HepG2 (cell line): ENCODE results near the gene VEGFA. TPM values are rescaled to one million over a fixed set of nuclear protein-coding genes. Genes with fewer than 3 reads are reported as not detected.
A peak's percentile ranks its signal among the peaks of the same experiment; 100 is the strongest.

Experiments used
- ARNT2 ChIP-seq: sonication (generic); formaldehyde crosslinking; IDR thresholded peaks from 2 replicates; pipeline ENCODE4 v1.8.0; 2022; ENCODE audit warnings: mild to moderate bottlenecking, low read depth, missing genetic modification reagents, moderate library complexity
- BCL6 ChIP-seq: IDR thresholded peaks from 2 replicates; pipeline ENCODE4 v1.6.1; 2016; ENCODE audit warnings: missing genetic modification reagents, missing compliant biosample characterization
- CREB1 ChIP-seq, 2 experiments: fragments of 450-650 bp in 1 of 2; IDR thresholded peaks; 2 replicates each; pipeline ENCODE4 v1.6.1; 2016 to 2017; ENCODE audit warnings: control low read depth in 1 of 2, mild to moderate bottlenecking in 1 of 2, missing compliant biosample characterization in 1 of 2, missing genetic modification characterization in 1 of 2
- DNMT3B ChIP-seq: conservative IDR thresholded peaks from 2 replicates; pipeline ENCODE4 v1.6.1; 2016; ENCODE audit warnings: missing biosample characterization, control low read depth
- HBP1 ChIP-seq: IDR thresholded peaks from 2 replicates; pipeline ENCODE4 v1.6.1; 2016; ENCODE audit warnings: low read depth, control low read depth
- HNRNPK ChIP-seq: fragments of 200-400 bp; formaldehyde crosslinking; IDR thresholded peaks from 2 replicates; pipeline ENCODE4 v1.6.1; 2018; ENCODE audit warnings: low read length, low read depth, moderate library complexity, mild to moderate bottlenecking; ENCODE audit not compliant: poor library complexity, severe bottlenecking
- HNRNPUL1 ChIP-seq: fragments of 200-400 bp; formaldehyde crosslinking; IDR thresholded peaks from 2 replicates; pipeline ENCODE4 v1.6.1; 2017; ENCODE audit warnings: low read depth, mild to moderate bottlenecking, low read length, moderate library complexity
- IKZF1 ChIP-seq: fragments of 450-650 bp; IDR thresholded peaks from 2 replicates; pipeline ENCODE4 v1.7.1; 2016
- KLF15 ChIP-seq: sonication (generic); formaldehyde crosslinking; IDR thresholded peaks from 2 replicates; pipeline ENCODE4 v1.8.1; 2023; ENCODE audit warnings: borderline replicate concordance, mild to moderate bottlenecking, inconsistent platforms, missing genetic modification reagents, mixed read lengths
- MED8 ChIP-seq: sonication (generic); formaldehyde crosslinking; IDR thresholded peaks from 2 replicates; pipeline ENCODE4 v1.8.1; 2023; ENCODE audit warnings: mild to moderate bottlenecking, missing genetic modification reagents; ENCODE audit not compliant: insufficient replicate concordance
- PRDM4 ChIP-seq: sonication (generic); formaldehyde crosslinking; IDR thresholded peaks from 2 replicates; pipeline ENCODE4 v1.9.0; 2021; ENCODE audit warnings: missing genetic modification reagents, borderline replicate concordance
- PRMT3 ChIP-seq: sonication (generic); formaldehyde crosslinking; IDR thresholded peaks from 2 replicates; pipeline ENCODE4 v1.8.1; 2022; ENCODE audit warnings: low read depth, mild to moderate bottlenecking, moderate library complexity, missing genetic modification reagents, borderline replicate concordance
- RAD21 ChIP-seq: fragments of 450-650 bp; formaldehyde crosslinking; IDR thresholded peaks from 2 replicates; pipeline ENCODE4 v1.5.0; 2020; ENCODE audit warnings: mild to moderate bottlenecking
- SIN3B ChIP-seq: fragments of 150-350 bp; IDR thresholded peaks from 2 replicates; pipeline ENCODE4 v1.6.1; 2014; ENCODE audit warnings: low read length
- ZFP41 ChIP-seq: sonication (generic); formaldehyde crosslinking; IDR thresholded peaks from 2 replicates; pipeline ENCODE4 v1.4.0; 2020; ENCODE audit warnings: mild to moderate bottlenecking, missing genetic modification reagents, borderline replicate concordance
- ZFX ChIP-seq: sonication (generic); formaldehyde crosslinking; IDR thresholded peaks from 2 replicates; pipeline ENCODE4 v1.4.0; 2020; ENCODE audit warnings: mild to moderate bottlenecking, low read depth, missing genetic modification reagents, moderate library complexity
- ZNF317 ChIP-seq: sonication (generic); formaldehyde crosslinking; IDR thresholded peaks from 2 replicates; pipeline ENCODE4 v1.5.0; 2020; ENCODE audit warnings: mild to moderate bottlenecking, missing genetic modification reagents
- ZNF335 ChIP-seq: sonication (generic); formaldehyde crosslinking; IDR thresholded peaks from 2 replicates; pipeline ENCODE4 v1.4.0; 2020; ENCODE audit warnings: missing genetic modification reagents
- ZNF567 ChIP-seq: sonication (generic); formaldehyde crosslinking; IDR thresholded peaks from 2 replicates; pipeline ENCODE4 v1.8.1; 2023; ENCODE audit warnings: mild to moderate bottlenecking, missing genetic modification reagents, borderline replicate concordance
- ZNF7 ChIP-seq: IDR thresholded peaks from 2 replicates; pipeline ENCODE4 v1.6.1; 2016; ENCODE audit warnings: missing biosample characterization, missing genetic modification reagents
- ZNF709 ChIP-seq: sonication (generic); formaldehyde crosslinking; IDR thresholded peaks from 2 replicates; pipeline ENCODE4 v1.5.0; 2020; ENCODE audit warnings: mild to moderate bottlenecking, missing genetic modification reagents
- polyA plus RNA-seq, 8 experiments: library from polyadenylated mRNA; depleted of rRNA in 3 of 8; stranded (reverse) in 7 of 8; unstranded in 1 of 8; fragments of >200 nt; fragmentation: Illumina TruSeq in 4 of 8; extraction: Trizol in 4 of 8; gene quantifications; 2 replicates each; pipeline versions ENCODE4 v1.2.1 to v1.2.3, GENCODE V29; 2011 to 2016; ENCODE audit warnings: low read depth in 4 of 8, missing spikeins in 1 of 8, mixed read lengths in 1 of 8; ENCODE audit not compliant: insufficient read depth in 1 of 8
- total RNA-seq, 5 experiments: library from RNA; depleted of rRNA; stranded (reverse); fragments of >200 nt; fragmentation: Illumina TruSeq; extraction: Trizol; gene quantifications; 2 replicates each; pipeline ENCODE4 v1.2.3, GENCODE V29; 2016; ENCODE audit warnings: low read depth in 1 of 5

VEGFA gene
- total and polyA plus RNA-seq, 2 of the 13 experiments (the other 11 are each of a cell fraction or from before 2014, with no cell fraction given), result 68.1 to 629 TPM

- TF ChIP-seq RAD21 (CRISPR knock-in tag) (peak; percentile 50; the same call in 1 of the 2 replicates), ZNF7 (CRISPR knock-in tag) (0 out of 2 replicates have a peak, but pooled peaks have one; percentile 40), ZFX (CRISPR knock-in tag) (no peak; the same call in 1 of the 2 replicates), DNMT3B (CRISPR knock-in tag) (peak; percentile 71; the same call in 1 of the 2 replicates), CREB1 (IDR thresholded peaks at IDR 0.05) (0 out of 2 replicates have a peak, but pooled peaks have one; percentile 22), CREB1 (CRISPR knock-in tag; IDR thresholded peaks at IDR 0.05) (no peak), ZNF567 (no peak; the same call in 1 of the 2 replicates), ZNF317 (0 out of 2 replicates have a peak, but pooled peaks have one; percentile 34), MED8 (peak; percentile 29), IKZF1 (no peak), ZNF335 (CRISPR knock-in tag) (0 out of 2 replicates have a peak, but pooled peaks have one; percentile 54), HBP1 (CRISPR knock-in tag) (0 out of 2 replicates have a peak, but pooled peaks have one; percentile 5), ARNT2 (CRISPR knock-in tag) (peak; percentile 90), PRMT3 (CRISPR knock-in tag) (no peak), ZFP41 (CRISPR knock-in tag) (no peak), HNRNPUL1 (no peak), HNRNPK (no peak), KLF15 (no peak), SIN3B (no peak), PRDM4 (no peak), BCL6 (CRISPR knock-in tag) (peak; percentile 86), ZNF709 (no peak; the same call in 1 of the 2 replicates)
Measured at GRCh38 chr6:43724914-43725642, 44.9 kb upstream of the VEGFA start (continued).
